Measurements from ENCODE around the gene SLC41A3.

Gene SLC41A3

GRCh38 chr3:126130081-126130855, 46.3 kb upstream of the SLC41A3 start:
- TF ChIP-seq CTCF (IDR thresholded peaks at IDR 0.05; ENCODE audit: low read depth, low read length): no peak
- in situ Hi-C loops (cut with HindIII; ENCODE audit: low sequenced_read_pairs): no loop called here
- no peak overlapping the region for H3K4me3 ChIP-seq (ENCODE audit: low read depth, low read length)
- DNase-seq (ENCODE audit: low read depth, low spot score): no peak

DNA sequence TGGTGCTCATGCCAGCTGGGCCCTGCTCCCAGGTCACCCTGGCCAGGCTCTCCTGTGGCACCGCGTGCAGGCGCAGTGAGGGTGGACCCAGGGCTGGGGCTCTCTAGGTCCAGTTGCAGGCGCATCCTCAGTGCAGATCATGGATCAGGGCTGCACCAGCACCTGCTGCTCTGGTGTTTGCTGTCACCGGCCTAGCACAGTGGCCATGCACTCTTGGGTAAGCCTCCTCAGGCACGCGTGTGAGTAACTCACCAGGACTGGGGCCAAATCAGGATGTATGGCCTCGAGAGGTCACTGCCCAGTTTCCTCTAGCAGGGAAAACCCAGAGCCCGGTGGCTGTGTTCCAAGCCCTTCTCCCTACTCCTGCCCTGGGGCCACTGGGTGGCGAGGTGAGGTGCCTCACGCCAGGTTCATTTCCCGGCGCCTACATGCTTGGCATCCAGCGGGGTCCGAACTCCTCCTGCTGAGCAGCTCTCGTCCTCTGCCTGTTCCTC, 45.5 kb upstream of the SLC41A3 start:
- no peak for TF ChIP-seq CTCF (IDR thresholded peaks at IDR 0.05; ENCODE audit: low read depth, low read length)
- in situ Hi-C loops (cut with HindIII; ENCODE audit: low sequenced_read_pairs): no loop called here
- H3K4me3 ChIP-seq (ENCODE audit: low read depth, low read length): no peak overlapping the region
- DNase-seq (ENCODE audit: low read depth, low spot score): no peak

DNA sequence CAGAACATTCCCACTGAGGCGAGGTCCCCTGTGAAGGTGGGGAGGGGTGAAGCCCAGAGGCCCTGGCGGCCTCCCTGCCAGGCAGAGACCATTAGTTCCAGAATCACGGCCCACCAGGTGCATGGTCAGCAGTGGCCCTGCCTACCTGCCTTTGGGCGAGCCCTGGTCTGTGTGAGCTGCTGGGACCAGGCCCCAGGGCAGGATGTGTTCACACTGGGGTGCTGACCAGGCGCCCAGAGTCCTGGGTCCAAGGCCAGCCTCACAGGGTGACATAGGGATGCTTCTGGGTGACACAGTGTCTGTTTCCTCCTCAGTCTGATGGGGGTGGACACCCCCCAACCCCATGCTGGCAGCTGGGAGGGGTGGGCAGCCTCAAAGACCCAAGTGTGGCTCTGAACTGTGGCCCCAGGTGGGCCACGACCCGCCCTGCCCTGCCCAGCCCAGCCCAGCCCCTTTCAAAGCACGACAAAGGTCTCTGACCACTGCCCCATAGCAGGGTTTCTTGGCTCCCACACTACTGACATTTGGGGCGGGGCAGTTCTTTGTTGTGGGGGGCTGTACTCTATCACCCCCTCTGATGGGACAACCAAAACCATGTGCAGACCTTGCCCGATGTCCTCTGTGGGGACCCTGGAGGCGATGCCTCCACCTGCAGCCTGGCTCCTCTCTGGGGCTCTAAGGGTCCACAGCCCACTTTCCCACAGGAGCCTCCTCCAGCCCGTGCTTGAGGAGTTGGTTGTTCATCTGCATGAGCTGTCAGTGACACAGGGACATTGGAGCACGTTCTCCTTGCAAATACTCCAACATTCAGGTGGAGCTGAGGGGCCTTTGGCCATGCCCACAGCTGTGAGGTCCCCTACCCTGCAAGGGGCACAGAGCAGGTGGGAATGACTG, 44.8 kb upstream of the SLC41A3 start:
- in situ Hi-C loops (cut with HindIII; ENCODE audit: low sequenced_read_pairs): no loop called here
- TF ChIP-seq CTCF (IDR thresholded peaks at IDR 0.05; ENCODE audit: low read depth, low read length): no peak
- DNase-seq (ENCODE audit: low read depth, low spot score): no peak
- no peak overlapping the region for H3K4me3 ChIP-seq (ENCODE audit: low read depth, low read length)

GRCh38 chr3:126127904-126128303, 44.0 kb upstream of the SLC41A3 start:
- H3K4me3 ChIP-seq (ENCODE audit: low read depth, low read length): no peak overlapping the region
- no peak for TF ChIP-seq CTCF (IDR thresholded peaks at IDR 0.05; ENCODE audit: low read depth, low read length)
- in situ Hi-C loops (cut with HindIII; ENCODE audit: low sequenced_read_pairs): no loop called here
- DNase-seq (ENCODE audit: low read depth, low spot score): no peak

DNA sequence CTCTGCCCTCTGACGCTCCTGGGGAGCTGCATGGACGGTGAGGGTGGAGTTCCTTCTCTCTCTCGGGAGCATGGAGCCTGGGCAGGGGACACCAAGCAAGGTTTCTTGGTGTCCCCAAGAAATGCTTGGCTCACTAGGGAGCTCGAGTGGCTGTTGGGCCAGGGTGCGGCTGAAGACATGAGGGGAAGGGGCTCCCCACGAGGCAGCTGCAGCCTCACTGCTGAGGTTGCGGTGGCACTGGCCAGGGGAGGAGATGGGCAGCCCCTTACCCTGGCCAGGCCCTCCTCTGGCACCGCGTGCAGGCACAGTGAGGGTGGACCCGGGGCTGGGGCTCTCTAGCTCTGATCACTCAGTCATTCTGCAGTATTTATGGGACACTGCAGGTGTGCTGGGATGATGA, 43.5 kb upstream of the SLC41A3 start:
- in situ Hi-C loops (cut with HindIII; ENCODE audit: low sequenced_read_pairs): no loop called here
- H3K4me3 ChIP-seq (ENCODE audit: low read depth, low read length): no peak overlapping the region
- TF ChIP-seq CTCF (IDR thresholded peaks at IDR 0.05; ENCODE audit: low read depth, low read length): no peak
- DNase-seq (ENCODE audit: low read depth, low spot score): no peak

DNA sequence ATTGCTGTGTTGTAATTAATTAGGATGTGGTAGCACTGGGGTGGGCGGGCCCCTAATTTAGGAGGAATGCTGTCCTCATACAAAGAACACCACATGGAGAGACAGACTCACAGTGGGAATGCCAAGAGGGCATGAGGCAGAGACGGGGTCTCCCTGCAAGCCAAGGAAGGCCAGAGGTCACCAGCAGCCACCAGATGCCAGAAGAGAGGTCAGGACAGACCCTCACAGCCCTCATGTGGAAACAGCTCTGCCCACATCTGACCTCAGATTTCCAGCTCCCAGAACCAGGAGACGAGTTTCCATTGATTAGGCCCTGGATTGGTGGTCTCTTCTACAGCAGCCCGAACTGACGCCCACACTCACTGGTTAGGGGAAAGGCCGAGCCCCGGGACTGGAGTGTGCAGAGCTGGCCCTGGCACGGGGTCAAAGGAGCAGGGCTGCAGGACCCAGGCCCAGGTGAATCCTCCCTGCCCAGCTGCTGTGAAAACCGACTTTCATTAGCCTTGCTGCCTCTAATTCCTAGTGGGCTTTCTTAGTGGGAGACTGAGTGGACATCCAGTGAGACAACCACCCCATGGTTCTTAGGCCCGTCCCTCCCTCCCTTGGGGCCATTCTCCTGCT, 43.0 kb upstream of the SLC41A3 start:
- DNase-seq (ENCODE audit: low read depth, low spot score): no peak
- H3K4me3 ChIP-seq (ENCODE audit: low read depth, low read length): no peak overlapping the region
- TF ChIP-seq CTCF (IDR thresholded peaks at IDR 0.05; ENCODE audit: low read depth, low read length): no peak
- in situ Hi-C loops (cut with HindIII; ENCODE audit: low sequenced_read_pairs): no loop called here
